Muscle layer of duodenum (tissue), 2 donors: ENCODE measurements around the gene FNIP2.

ENCODE experiments used
- H3K27ac ChIP-seq: one replicate; pipeline ENCODE4 v1.7.0; 2013; ENCODE audit warnings: mild to moderate bottlenecking, low read length
- H3K27me3 ChIP-seq: one replicate; pipeline ENCODE4 v1.7.0; 2013; ENCODE audit warnings: low read depth, mild to moderate bottlenecking, control low read depth, low read length
- H3K36me3 ChIP-seq, 2 donors: one replicate each; pipeline ENCODE4 v1.7.0; 2013; ENCODE audit warnings: low read length in 2 of 2, control low read depth in 1 of 2, mild to moderate bottlenecking in 1 of 2; ENCODE audit not compliant: insufficient read depth in 2 of 2, control insufficient read depth in 1 of 2
- H3K4me1 ChIP-seq, 2 donors: one replicate each; pipeline ENCODE4 v1.7.0; 2013; ENCODE audit warnings: low read length in 2 of 2, mild to moderate bottlenecking in 2 of 2, control low read depth in 1 of 2, moderate library complexity in 1 of 2; ENCODE audit not compliant: insufficient read depth in 2 of 2, control insufficient read depth in 1 of 2
- H3K4me3 ChIP-seq, 2 donors: one replicate each; pipeline ENCODE4 v1.7.0; 2013; ENCODE audit warnings: low read length in 2 of 2, low read depth in 1 of 2, mild to moderate bottlenecking in 1 of 2
- H3K9me3 ChIP-seq, 2 donors: one replicate each; pipeline ENCODE4 v1.7.0; 2013; ENCODE audit warnings: low read length in 2 of 2, control low read depth in 1 of 2, mild to moderate bottlenecking in 1 of 2; ENCODE audit not compliant: control insufficient read depth in 1 of 2
- donor health status: healthy.

FNIP2 gene

DNA sequence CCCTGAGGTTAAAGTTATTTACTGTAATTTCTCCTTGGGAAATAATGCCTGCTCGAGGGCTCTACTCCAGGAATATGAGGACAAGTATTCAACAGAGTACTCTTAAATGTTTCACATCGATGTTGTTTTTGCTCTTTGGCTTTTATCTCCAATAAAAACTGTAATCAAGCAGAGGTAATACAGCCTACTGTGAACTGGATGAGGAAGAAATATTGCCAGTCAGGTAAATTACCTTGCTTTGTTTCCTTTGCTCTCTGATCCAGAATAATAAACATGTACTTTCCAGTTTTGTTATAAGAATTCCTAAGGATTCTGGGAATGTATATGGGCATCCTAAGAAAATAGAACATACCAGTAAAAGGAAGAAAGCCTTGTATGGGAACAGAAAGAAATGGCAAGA lies 60.4 kb downstream of the FNIP2 start:
- no peak overlapping the region for H3K27ac ChIP-seq

DNA sequence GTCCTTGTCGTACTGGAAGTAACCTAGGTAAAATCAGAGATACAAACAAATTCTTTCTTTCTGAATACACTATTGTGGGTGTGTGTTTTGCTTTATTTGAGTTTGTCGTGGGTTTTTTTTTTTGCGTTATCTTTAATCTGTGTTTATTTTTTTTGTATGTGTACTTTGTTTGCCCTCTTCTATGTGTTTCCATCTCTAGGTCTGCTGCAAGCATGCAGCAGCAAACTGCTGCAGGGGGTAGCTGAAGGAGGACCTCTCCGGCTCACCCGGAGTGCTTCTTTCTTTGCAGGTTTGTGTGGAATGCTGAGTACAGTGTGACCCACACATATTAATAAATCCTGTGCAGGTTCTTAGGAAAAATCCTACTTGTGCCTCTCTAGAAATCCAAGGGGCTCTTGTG lies 64.8 kb downstream of the FNIP2 start:
- Histone ChIP-seq H3K9me3 (no peaks in the 10 kb centered on the region), H3K36me3 (peaks cover 25 to 51% of the 10 kb centered on the region in 2 donors), H3K27ac (no peak overlapping the region), H3K4me1 (no peaks in the 10 kb centered on the region), H3K27me3 (no peaks in the 10 kb centered on the region), H3K4me3 (no peak overlapping the region)

More for the DNA sequence above, 60.4 kb downstream of the FNIP2 start:
- peaks cover 16 to 24% of the 10 kb centered on the region in 2 donors for H3K4me1 ChIP-seq
- H3K27me3 ChIP-seq: no peaks in the 10 kb centered on the region
- no peak overlapping the region for H3K4me3 ChIP-seq
- no peaks in the 10 kb centered on the region for H3K9me3 ChIP-seq
- peaks cover 16 to 37% of the 10 kb centered on the region in 2 donors for H3K36me3 ChIP-seq

DNA sequence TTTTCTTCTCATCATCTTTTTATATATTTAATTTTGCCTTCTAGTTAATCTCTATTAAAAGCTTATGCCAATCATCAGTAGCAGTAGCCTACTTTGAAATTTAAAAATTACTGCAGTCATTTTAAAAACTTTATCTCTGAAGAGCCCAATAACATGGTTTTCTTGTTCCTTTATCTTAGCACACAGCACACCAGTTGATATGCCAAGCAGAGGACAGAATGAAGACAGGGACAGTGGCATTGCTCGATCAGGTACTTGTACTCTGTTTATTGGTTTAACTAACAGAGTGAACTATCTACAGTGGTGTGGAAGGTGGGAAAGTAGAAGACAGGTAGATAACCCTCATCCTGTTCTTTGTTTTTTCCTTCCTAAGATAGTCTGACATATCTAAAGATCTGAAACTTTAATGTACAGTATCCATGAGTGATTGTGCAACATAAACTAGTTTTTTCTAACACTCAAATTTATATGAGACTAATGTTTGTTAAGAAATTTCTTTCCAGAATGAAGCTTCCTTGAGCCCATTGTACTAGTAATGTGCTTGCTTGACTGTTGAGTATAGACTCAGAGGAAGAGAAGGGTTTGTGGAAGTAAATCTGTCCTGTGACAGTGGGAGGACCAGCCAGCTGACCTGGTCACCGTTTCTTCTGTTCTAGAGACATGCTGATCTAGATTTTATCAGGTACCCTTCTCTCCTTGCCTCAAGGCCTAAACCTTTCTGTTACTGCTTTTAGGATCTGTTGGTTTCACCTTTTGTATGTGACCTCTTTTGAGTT lies 66.6 kb downstream of the FNIP2 start:
- Histone ChIP-seq H3K9me3 (no peaks in the 10 kb centered on the region), H3K36me3 (peaks cover 20 to 44% of the 10 kb centered on the region in 2 donors), H3K27me3 (no peaks in the 10 kb centered on the region), H3K27ac (no peak overlapping the region), H3K4me3 (no peak overlapping the region), H3K4me1 (no peaks in the 10 kb centered on the region)

DNA sequence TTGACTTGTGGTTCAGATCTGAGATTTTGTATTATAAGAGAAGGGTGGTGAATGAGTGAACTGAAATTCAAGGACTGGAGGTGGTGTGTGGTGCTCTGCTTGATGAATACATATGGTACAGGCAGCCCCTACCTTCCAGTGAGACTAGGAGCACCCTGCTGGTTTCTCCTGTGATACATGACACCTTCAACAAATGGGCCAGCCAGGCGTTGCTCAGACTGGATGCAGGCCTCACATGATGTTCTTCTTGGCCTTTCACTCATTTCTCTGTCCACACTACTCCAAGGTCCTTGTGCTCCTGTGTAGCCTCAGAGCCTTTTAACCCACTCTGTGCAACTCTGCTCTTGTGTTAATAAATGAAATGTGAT lies 67.2 kb downstream of the FNIP2 start:
- Histone ChIP-seq H3K9me3 (no peaks in the 10 kb centered on the region), H3K36me3 (peaks cover 20 to 46% of the 10 kb centered on the region in 2 donors), H3K4me3 (no peak overlapping the region), H3K27ac (no peak overlapping the region), H3K27me3 (no peaks in the 10 kb centered on the region), H3K4me1 (no peaks in the 10 kb centered on the region)

DNA sequence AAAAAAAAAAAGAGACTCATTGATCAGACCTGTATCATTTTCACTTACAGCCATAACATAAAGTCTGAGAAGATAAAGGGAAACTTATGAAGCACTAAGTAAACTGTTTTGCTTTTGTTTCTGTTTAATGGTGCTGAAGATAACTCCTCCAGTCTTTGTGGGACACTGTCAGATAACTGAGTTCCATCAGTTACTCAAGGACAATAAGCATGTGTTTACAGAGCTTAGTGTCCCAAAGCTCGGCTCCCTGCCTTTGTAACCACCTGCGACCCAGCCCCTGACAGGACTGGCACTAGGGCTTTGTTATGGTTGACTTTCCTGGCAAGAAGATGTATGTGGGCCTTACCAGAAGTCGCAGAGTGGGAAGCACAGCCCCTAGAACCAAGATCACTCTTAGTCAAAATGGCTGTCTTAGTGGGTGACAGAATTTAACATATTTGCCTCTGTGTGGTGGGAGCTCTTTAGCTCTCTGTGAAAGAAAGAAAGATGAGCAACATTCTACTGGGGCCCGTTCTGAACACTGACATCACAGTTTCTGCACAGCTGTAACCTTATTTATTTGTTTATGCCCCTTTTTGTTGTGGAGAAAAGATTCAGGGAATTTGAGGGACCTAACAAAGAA lies 68.1 kb downstream of the FNIP2 start:
- no peaks in the 10 kb centered on the region for H3K9me3 ChIP-seq
- H3K27ac ChIP-seq: no peak overlapping the region
- H3K4me3 ChIP-seq: no peak overlapping the region
- H3K4me1 ChIP-seq: no peaks in the 10 kb centered on the region
- no peaks in the 10 kb centered on the region for H3K27me3 ChIP-seq
- H3K36me3 ChIP-seq: peaks cover 16 to 44% of the 10 kb centered on the region in 2 donors

DNA sequence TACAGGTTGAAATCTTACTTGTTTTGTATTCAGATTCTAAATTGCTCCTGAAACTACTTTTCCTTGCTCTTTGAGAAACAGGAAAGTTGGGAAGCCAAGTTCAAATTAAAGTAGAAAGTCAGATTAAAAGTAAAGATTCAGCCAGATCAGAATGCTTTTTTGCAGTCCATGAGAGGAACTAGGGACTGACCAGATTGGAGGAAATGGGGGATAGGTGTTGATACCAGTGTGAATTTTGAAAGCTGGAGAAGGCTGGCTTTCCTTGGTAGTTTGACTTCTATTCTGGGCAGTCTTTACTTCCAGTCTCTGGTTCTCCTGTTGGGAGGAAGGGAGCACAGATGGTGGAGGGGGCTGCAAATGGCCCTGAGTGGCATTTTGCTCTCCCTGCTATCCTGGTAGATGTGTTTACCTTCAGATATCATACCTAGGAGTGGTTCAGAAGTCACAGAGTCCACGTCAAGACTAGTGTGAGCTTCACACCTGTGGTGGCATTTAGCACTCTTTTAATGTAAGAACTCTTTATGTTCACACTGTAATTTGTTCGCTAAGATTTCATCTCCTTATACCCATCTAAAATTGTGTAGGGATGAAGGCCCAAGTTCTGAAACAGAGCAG lies 68.8 kb downstream of the FNIP2 start:
- no peak overlapping the region for H3K27ac ChIP-seq

DNA sequence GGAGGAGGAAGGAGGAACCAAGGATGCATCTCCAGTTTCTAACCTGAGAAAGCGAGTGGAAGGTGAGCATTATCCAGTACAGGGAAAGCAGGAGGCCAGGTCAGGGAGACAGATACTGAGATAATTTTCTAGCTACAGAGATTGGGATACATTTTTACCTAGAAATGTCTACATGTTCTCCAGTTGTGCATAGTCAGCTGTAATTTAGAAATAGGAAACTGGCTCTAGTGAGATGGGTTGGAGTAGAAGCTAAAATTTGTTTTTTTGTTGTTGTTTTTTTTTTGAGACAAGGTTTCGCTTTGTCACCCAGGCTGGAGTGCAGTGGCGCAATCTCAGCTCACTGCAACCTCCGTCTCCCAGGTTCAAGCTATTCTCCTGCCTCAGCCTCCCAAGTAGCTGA lies 71.3 kb downstream of the FNIP2 start:
- no peak overlapping the region for H3K27ac ChIP-seq
- no peaks in the 10 kb centered on the region for H3K4me1 ChIP-seq
- no peaks in the 10 kb centered on the region for H3K9me3 ChIP-seq
- H3K36me3 ChIP-seq: peaks cover 8 to 21% of the 10 kb centered on the region in 2 donors
- H3K27me3 ChIP-seq: no peaks in the 10 kb centered on the region
- no peak overlapping the region for H3K4me3 ChIP-seq

More for the DNA sequence above, 68.8 kb downstream of the FNIP2 start:
- H3K4me3 ChIP-seq: no peak overlapping the region
- H3K4me1 ChIP-seq: no peaks in the 10 kb centered on the region
- no peaks in the 10 kb centered on the region for H3K27me3 ChIP-seq
- H3K36me3 ChIP-seq: peaks cover 15 to 37% of the 10 kb centered on the region in 2 donors
- no peaks in the 10 kb centered on the region for H3K9me3 ChIP-seq

DNA sequence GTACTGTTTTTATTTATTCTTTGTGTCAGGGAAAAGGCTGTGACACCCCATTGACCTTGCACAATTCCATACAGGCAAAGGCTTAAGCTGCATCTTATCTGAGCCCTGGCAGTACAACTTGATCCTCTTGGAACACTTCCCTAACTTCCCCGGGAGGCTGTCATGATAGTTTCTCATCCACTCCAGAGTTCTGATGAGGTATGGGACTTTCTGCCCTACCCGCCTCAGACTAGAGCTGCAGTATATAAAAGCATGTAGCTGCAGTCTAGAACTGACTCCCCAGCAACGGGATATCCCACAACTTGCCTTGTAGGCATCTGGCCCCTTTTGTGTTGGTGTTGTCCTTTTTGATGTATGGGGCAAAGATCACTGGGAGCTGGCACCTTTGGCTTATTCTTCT lies 72.7 kb downstream of the FNIP2 start:
- Histone ChIP-seq H3K4me1 (no peaks in the 10 kb centered on the region), H3K27ac (no peak overlapping the region), H3K36me3 (peaks cover 0 to 19% of the 10 kb centered on the region in 2 donors), H3K4me3 (no peak overlapping the region), H3K9me3 (no peaks in the 10 kb centered on the region), H3K27me3 (no peaks in the 10 kb centered on the region)

DNA sequence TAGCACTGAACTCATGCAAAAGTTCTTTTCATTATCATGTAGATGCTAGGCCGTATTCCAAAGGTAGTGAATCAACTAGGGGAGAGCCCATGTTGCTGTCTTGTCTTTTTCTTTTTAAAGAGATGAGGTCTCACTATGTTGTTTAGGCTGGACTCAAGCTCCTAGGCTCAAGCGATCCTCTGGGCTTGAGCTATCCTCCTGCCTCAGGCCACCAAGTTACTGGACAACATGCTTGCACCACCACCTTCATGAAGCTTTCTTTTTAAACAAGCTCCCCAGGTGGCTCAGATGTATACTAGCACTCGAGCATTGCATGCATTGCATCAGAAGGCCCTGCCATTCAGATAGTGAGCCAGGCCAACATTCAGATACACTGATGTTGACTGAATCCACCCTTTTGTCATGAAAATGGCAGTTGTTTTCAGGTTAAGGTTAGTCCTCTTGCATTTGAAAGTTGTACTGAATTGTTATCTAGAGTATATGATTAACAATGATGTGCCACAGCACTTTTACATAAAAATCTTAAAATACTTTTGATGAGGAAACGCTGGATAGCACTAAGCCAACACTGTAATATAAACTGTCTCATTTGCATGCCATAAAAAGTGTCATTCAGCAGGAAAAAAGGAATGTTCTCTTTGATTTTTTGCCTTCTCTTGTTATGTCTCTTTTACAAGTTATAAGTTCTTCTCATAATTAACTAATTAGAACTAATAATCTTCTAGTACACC lies 76.7 kb downstream of the FNIP2 start:
- no peaks in the 10 kb centered on the region for H3K9me3 ChIP-seq
- no peaks in the 10 kb centered on the region for H3K27me3 ChIP-seq
- H3K36me3 ChIP-seq: peaks cover 0 to 16% of the 10 kb centered on the region in 2 donors
- no peak overlapping the region for H3K27ac ChIP-seq
- H3K4me3 ChIP-seq: no peak overlapping the region
- peaks cover 0 to 3% of the 10 kb centered on the region in 2 donors for H3K4me1 ChIP-seq

DNA sequence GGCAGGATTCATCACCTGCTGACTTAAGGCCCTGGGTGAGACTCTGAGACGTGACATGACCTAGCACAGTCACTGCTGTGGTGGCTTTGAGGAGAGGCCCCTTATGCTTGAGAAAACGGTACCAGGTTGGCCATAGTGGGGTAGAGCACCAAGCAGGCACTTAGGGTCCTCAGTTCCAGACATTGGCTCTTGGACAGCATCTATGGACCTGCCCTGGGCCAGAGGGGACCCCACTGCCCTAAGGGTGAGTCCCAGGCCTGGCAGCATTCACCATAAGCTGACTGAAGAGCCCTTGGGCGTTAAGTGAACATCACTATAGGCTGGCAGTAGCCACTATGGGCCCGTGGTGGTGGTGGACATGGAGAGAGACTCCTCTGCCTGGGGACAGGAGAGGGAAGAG lies 78.7 kb downstream of the FNIP2 start:
- Histone ChIP-seq H3K36me3 (peaks cover 5 to 23% of the 10 kb centered on the region in 2 donors), H3K4me3 (no peak overlapping the region), H3K27ac (no peak overlapping the region), H3K4me1 (peaks cover 0 to 6% of the 10 kb centered on the region in 2 donors), H3K27me3 (no peaks in the 10 kb centered on the region), H3K9me3 (no peaks in the 10 kb centered on the region)

DNA sequence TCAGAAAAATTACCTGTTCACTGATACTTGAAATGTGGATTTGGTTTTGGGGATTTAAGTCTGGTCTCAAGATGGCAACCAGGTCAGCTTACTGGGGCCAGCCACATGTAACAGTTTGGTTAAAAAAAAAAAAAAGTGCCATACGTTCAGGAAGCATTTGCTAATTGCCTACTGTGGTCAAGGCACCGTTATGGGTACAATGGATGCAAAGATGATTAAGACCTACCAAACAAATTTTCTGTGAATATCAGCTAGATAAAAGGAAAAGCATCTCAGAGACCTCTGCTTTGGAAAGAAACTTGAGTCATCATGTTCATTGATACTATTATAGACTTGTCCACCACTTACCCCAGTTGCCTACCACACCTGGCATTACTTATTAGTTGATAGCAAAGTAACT lies 80.9 kb downstream of the FNIP2 start:
- Histone ChIP-seq H3K4me3 (no peak overlapping the region), H3K4me1 (peaks cover 0 to 6% of the 10 kb centered on the region in 2 donors), H3K27me3 (no peaks in the 10 kb centered on the region), H3K36me3 (peaks cover 5 to 29% of the 10 kb centered on the region in 2 donors), H3K9me3 (no peaks in the 10 kb centered on the region), H3K27ac (no peak overlapping the region)
